Fibroblast of skin of left quadriceps (primary cell): ENCODE results near the gene FRAT1.
A peak's percentile ranks its signal among the peaks of the same experiment; 100 is the strongest.
"Not testable (repeated sequence)": the region's sequence is repeated elsewhere in the genome, so short reads cannot be mapped to it uniquely, and the experiment has no call there.

Experiments
- DNase-seq, 2 experiments: peaks; one replicate each; pipeline ENCODE4 v3.0.0-alpha.2; 2013; ENCODE audit warnings: low read depth in 2 of 2

Gene FRAT1

GRCh38 chr10:97334370-97335175, 15.5 kb downstream of the FRAT1 start, which contains the start of gene FRAT2:
FRAT2 (minus strand) TSS chr10:97334729; CDS start chr10:97334572, 157 bp downstream.
- DNase-seq: peak; percentile 79 to 83

- DNase-seq: no peak
These were observed 16.1 kb downstream of the FRAT1 start for GRCh38 chr10:97335188-97335619.

- no peak for DNase-seq
These were observed 16.9 kb downstream of the FRAT1 start for GRCh38 chr10:97336006-97336405.

- no peak for DNase-seq
These were observed 17.4 kb downstream of the FRAT1 start for GRCh38 chr10:97336446-97336845.

GRCh38 chr10:97336942-97337831, 18.1 kb downstream of the FRAT1 start:
- no peak for DNase-seq

- DNase-seq: no peak
These were observed 19.0 kb downstream of the FRAT1 start for GRCh38 chr10:97338041-97338440.

GRCh38 chr10:97341416-97341815, 22.3 kb downstream of the FRAT1 start:
- no peak for DNase-seq

- not testable (repeated sequence) for DNase-seq
These were observed 24.6 kb downstream of the FRAT1 start for GRCh38 chr10:97343664-97344063.

GRCh38 chr10:97347317-97347716, 28.2 kb downstream of the FRAT1 start:
- DNase-seq: no peak

- DNase-seq: no peak
These were observed 30.9 kb downstream of the FRAT1 start for GRCh38 chr10:97349752-97350513.

GRCh38 chr10:97353945-97354344, 34.9 kb downstream of the FRAT1 start:
- no peak for DNase-seq

GRCh38 chr10:97355571-97355975, 36.5 kb downstream of the FRAT1 start:
- no peak for DNase-seq

GRCh38 chr10:97356318-97356914, 37.3 kb downstream of the FRAT1 start:
- DNase-seq: peak; percentile 23 to 29

- no peak for DNase-seq
These were observed 37.8 kb downstream of the FRAT1 start for GRCh38 chr10:97356918-97357317.

GRCh38 chr10:97358349-97358748, 39.3 kb downstream of the FRAT1 start:
- DNase-seq: no peak

- no peak for DNase-seq
These were observed 39.7 kb downstream of the FRAT1 start for GRCh38 chr10:97358781-97359180.

GRCh38 chr10:97360705-97361536, 41.9 kb downstream of the FRAT1 start:
- DNase-seq: no peak

GRCh38 chr10:97361537-97361901, 42.4 kb downstream of the FRAT1 start:
- DNase-seq: no peak

GRCh38 chr10:97362310-97363033, 43.4 kb downstream of the FRAT1 start:
- no peak for DNase-seq

GRCh38 chr10:97363071-97363470, 44.0 kb downstream of the FRAT1 start:
- no peak for DNase-seq
